ENCODE measurements around the gene CDH16. TPM values are rescaled to one million over a fixed set of nuclear protein-coding genes. Genes with fewer than 3 reads are reported as not detected.
"Not testable (repeated sequence)": the region's sequence is repeated elsewhere in the genome, so short reads cannot be mapped to it uniquely, and the experiment has no call there.

Gene CDH16
- total and polyA plus RNA-seq, 2 of the 13 experiments (the other 11 are each of a cell fraction or from before 2014, with no cell fraction given): 2.7 to 3.9 TPM

DNA sequence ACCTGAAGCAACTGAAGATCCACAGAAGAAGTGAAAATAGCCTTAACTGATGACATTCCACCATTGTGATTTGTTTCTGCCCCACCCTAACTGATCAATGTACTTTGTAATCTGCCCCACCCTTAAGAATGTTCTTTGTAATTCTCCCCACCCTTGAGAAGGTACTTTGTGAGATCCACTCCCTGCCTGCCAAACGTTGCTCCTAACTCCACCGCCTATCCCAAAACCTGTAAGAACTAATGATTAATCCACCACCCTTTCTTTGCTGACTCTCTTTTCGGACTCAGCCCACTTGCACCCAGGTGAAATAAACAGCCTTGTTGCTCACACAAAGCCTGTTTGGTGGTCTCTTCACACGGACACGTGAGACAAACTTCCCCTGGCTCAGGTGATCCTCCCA is 22.0 kb downstream of the CDH16 start:
- in situ Hi-C loops (cut with HindIII; ENCODE audit: extremely low pct_ligation_motif_present, low pct_unique_long_range_greater_than_20kb); H3K79me2 ChIP-seq (ENCODE audit: insufficient read depth, low read length); ATAC-seq; H3K27ac ChIP-seq (ENCODE audit: extremely low read length, insufficient read depth, low read length); POLR2A ChIA-PET; H3K4me3 ChIP-seq (replicated peaks in 1 of 3; ENCODE audit: insufficient read depth in 1 of 3, low read depth in 2 of 3, low read length in 3 of 3); H3K36me3 ChIP-seq (replicated peaks in 1 of 2; ENCODE audit: control insufficient read depth in 1 of 2, insufficient read depth in 2 of 2, low read length in 2 of 2); BruUV-seq (replicated peaks); H3K4me2 ChIP-seq (ENCODE audit: low read depth, low read length); DNase-seq (ENCODE audit: low spot score); H2AFZ ChIP-seq (ENCODE audit: low read length); H3K27me3 ChIP-seq (ENCODE audit: control insufficient read depth in 1 of 2, insufficient read depth in 2 of 2, low read length in 2 of 2); H4K20me1 ChIP-seq (ENCODE audit: insufficient read depth, low read length); H3K9ac ChIP-seq (ENCODE audit: insufficient read depth, low read depth, low read length); H3K9me3 ChIP-seq (ENCODE audit: low read length); FAIRE-seq: not testable (repeated sequence)
- peaks cover 66% of the 10 kb centered on the region for H3K4me1 ChIP-seq (ENCODE audit: insufficient read depth, low read length)
- TF ChIP-seq ZNF652 (CRISPR knock-in tag; IDR thresholded peaks at IDR 0.05; ENCODE audit: borderline replicate concordance, low read depth): peak; percentile 58; the same call in 1 of the 2 replicates
- intact Hi-C loops (cut with micrococcal nuclease; ENCODE audit: unreplicated experiment): loop anchor here (10.0 kb wide), 1 partner anchor 258 kb away; the partner anchor contains the start of genes B3GNT9, FBXL8 and TRADD
- CTCF ChIA-PET (ENCODE audit: low intra/inter-chr PET ratio, low total read pairs): interaction anchor here (3.0 to 3.3 kb wide), 2 partner anchors 28 to 31 kb away, joined by 28 to 37 read pairs; partner anchors contain the start of gene RRAD
- WGBS (ENCODE audit: low lambda C conversion rate): 10% methylated on average over 5 of the region's 5 CpGs

DNA sequence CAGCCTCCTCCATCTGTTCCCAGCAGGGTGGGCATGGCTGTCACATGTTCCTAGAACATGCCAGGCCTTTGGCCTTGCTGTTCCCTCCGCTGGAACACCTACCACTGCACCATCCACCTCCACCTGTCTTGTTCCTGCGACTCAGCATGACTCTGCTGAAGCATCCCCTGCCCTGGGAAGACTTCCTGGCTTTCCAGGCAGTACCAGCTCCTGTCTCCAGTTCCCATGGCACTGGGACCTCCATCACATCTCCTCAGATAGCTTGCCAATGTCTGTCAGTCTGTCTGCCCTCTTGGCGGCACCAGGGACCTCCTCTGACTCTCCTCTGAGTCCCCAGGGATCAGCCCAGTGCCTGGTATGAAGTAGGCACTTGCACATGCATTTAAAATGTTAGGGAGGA is 22.7 kb downstream of the CDH16 start:
- peaks cover 0 to 2% of the 10 kb centered on the region in 2 experiments; a peak in 1 of 5 replicates for H3K27me3 ChIP-seq (ENCODE audit: control insufficient read depth in 1 of 2, insufficient read depth in 2 of 2, low read length in 2 of 2)
- intact Hi-C loops (cut with micrococcal nuclease; ENCODE audit: unreplicated experiment) (loop anchor here (1.0 to 10.0 kb wide), 4 partner anchors 28 to 259 kb away; partner anchors contain the start of genes B3GNT9, FBXL8 and TRADD), in situ Hi-C loops (cut with HindIII; ENCODE audit: extremely low pct_ligation_motif_present, low pct_unique_long_range_greater_than_20kb) (no loop called here)
- no TSS peak for BruUV-seq (replicated peaks)
- DNase-seq (ENCODE audit: low spot score) (no peak), ATAC-seq (no peak), FAIRE-seq (no peak)
- TF ChIP-seq NFYC (CRISPR knock-in tag; IDR thresholded peaks at IDR 0.05) (no peak), ZNF883 (CRISPR knock-in tag; IDR thresholded peaks at IDR 0.05; ENCODE audit: not compliant biosample characterization) (no peak), NFE2L1 (CRISPR knock-in tag; IDR thresholded peaks at IDR 0.05; ENCODE audit: borderline replicate concordance) (0 out of 2 replicates have a peak, but pooled peaks have one; percentile 15), MIXL1 (CRISPR knock-in tag; IDR thresholded peaks at IDR 0.05) (no peak), ZNF225 (CRISPR knock-in tag; IDR thresholded peaks at IDR 0.05) (no peak), ZNF550 (CRISPR knock-in tag; IDR thresholded peaks at IDR 0.05; ENCODE audit: borderline replicate concordance) (peak; percentile 61; the same call in 1 of the 2 replicates)
- TF ChIP-seq, protein P1, sequence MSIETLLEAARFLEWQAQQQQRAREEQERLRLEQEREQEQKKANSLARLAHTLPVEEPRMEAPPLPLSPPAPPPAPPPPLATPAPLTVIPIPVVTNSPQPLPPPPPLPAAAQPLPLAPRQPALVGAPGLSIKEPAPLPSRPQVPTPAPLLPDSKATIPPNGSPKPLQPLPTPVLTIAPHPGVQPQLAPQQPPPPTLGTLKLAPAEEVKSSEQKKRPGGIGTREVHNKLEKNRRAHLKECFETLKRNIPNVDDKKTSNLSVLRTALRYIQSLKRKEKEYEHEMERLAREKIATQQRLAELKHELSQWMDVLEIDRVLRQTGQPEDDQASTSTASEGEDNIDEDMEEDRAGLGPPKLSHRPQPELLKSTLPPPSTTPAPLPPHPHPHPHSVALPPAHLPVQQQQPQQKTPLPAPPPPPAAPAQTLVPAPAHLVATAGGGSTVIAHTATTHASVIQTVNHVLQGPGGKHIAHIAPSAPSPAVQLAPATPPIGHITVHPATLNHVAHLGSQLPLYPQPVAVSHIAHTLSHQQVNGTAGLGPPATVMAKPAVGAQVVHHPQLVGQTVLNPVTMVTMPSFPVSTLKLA (IDR thresholded peaks at IDR 0.05): peak; percentile 37
- H3K79me2 ChIP-seq (ENCODE audit: insufficient read depth, low read length): no peaks in the 10 kb centered on the region
- no peaks in the 10 kb centered on the region; a peak in 1 of 5 replicates for H3K36me3 ChIP-seq (replicated peaks in 1 of 2; ENCODE audit: control insufficient read depth in 1 of 2, insufficient read depth in 2 of 2, low read length in 2 of 2)
- no peak overlapping the region for H2AFZ ChIP-seq (ENCODE audit: low read length)
- no peaks in the 10 kb centered on the region for H3K9me3 ChIP-seq (ENCODE audit: low read length)
- H3K4me2 ChIP-seq (ENCODE audit: low read depth, low read length): no peak overlapping the region
- no peak overlapping the region for H3K27ac ChIP-seq (ENCODE audit: extremely low read length, insufficient read depth, low read length)
- peaks cover 66% of the 10 kb centered on the region for H3K4me1 ChIP-seq (ENCODE audit: insufficient read depth, low read length)
- CTCF ChIA-PET (ENCODE audit: low intra/inter-chr PET ratio, low total read pairs): interaction anchor here (0.7 to 3.3 kb wide), 6 partner anchors 14 to 82 kb away, joined by 4 to 37 read pairs (median 14); partner anchors contain the start of genes CES3 and RRAD
- 48% methylated on average over 3 of the region's 3 CpGs for WGBS (ENCODE audit: low lambda C conversion rate)
- POLR2A ChIA-PET: interaction anchor here (0.9 to 2.2 kb wide), 4 partner anchors 9 to 38 kb away, joined by 3 to 13 read pairs (median 6); partner anchors contain the start of genes CDH16 and CIAO2B
- no peaks in the 10 kb centered on the region for H4K20me1 ChIP-seq (ENCODE audit: insufficient read depth, low read length)
- H3K4me3 ChIP-seq (replicated peaks in 1 of 3; ENCODE audit: insufficient read depth in 1 of 3, low read depth in 2 of 3, low read length in 3 of 3): no peak overlapping the region
- no peak overlapping the region for H3K9ac ChIP-seq (ENCODE audit: insufficient read depth, low read depth, low read length)

All from HepG2 (cell line).